OCI-M2 (cell line): ENCODE results near the gene JAZF1.

Experiments used
- DNase-seq: peaks from one replicate; lab custom pipeline; 2025; ENCODE audit not compliant: unreplicated experiment; lab: John Stamatoyannopoulos, UW

Gene JAZF1

GRCh38 chr7:28168393-28169158, 12.0 kb downstream of the JAZF1 start:
- no peak for DNase-seq

GRCh38 chr7:28166982-28167715, 13.4 kb downstream of the JAZF1 start:
- DNase-seq = no peak

- DNase-seq = no peak
Measured at GRCh38 chr7:28165961-28166955, 14.3 kb downstream of the JAZF1 start.

GRCh38 chr7:28165261-28165660, 15.3 kb downstream of the JAZF1 start:
- no peak for DNase-seq

- DNase-seq = no peak
Measured at GRCh38 chr7:28163949-28164348, 16.6 kb downstream of the JAZF1 start.

GRCh38 chr7:28161331-28161730, 19.3 kb downstream of the JAZF1 start:
- DNase-seq = no peak

GRCh38 chr7:28160551-28160991, 20.0 kb downstream of the JAZF1 start:
- no peak for DNase-seq

GRCh38 chr7:28157831-28158416, 22.7 kb downstream of the JAZF1 start:
- DNase-seq = no peak

- no peak for DNase-seq
Measured at GRCh38 chr7:28157076-28157745, 23.4 kb downstream of the JAZF1 start.

GRCh38 chr7:28156401-28156800, 24.2 kb downstream of the JAZF1 start:
- DNase-seq = no peak

GRCh38 chr7:28155964-28156363, 24.6 kb downstream of the JAZF1 start:
- no peak for DNase-seq

GRCh38 chr7:28155019-28155660, 25.5 kb downstream of the JAZF1 start:
- no peak for DNase-seq

GRCh38 chr7:28152594-28152993, 28.0 kb downstream of the JAZF1 start:
- DNase-seq = no peak

- no peak for DNase-seq
Measured at GRCh38 chr7:28151965-28152364, 28.6 kb downstream of the JAZF1 start.

GRCh38 chr7:28149291-28150101, 31.1 kb downstream of the JAZF1 start:
- DNase-seq = no peak

- DNase-seq = no peak
Measured at GRCh38 chr7:28145931-28146330, 34.7 kb downstream of the JAZF1 start.

- no peak for DNase-seq
Measured at GRCh38 chr7:28145090-28145626, 35.4 kb downstream of the JAZF1 start.

GRCh38 chr7:28144266-28144665, 36.3 kb downstream of the JAZF1 start:
- no peak for DNase-seq

GRCh38 chr7:28142650-28143049, 37.9 kb downstream of the JAZF1 start:
- no peak for DNase-seq
